HepG2 (cell line): Measurements from ENCODE around the gene NRSN2. TPM values are rescaled to one million over a fixed set of nuclear protein-coding genes. Genes with fewer than 3 reads are reported as not detected.

Experiments
- PAX8 ChIP-seq: sonication (generic); formaldehyde crosslinking; IDR thresholded peaks from 2 replicates; pipeline ENCODE4 v1.8.0; 2022; ENCODE audit warnings: mild to moderate bottlenecking, missing genetic modification reagents, borderline replicate concordance
- RERE ChIP-seq: IDR thresholded peaks from 2 replicates; pipeline ENCODE4 v1.6.1; 2016; ENCODE audit warnings: low read depth, missing genetic modification reagents, missing compliant biosample characterization
- SCMH1 ChIP-seq: sonication (generic); formaldehyde crosslinking; IDR thresholded peaks from 2 replicates; pipeline ENCODE4 v1.9.0; 2021; ENCODE audit warnings: missing genetic modification reagents, mild to moderate bottlenecking, borderline replicate concordance
- UBTF ChIP-seq: sonication (generic); formaldehyde crosslinking; IDR thresholded peaks from 2 replicates; pipeline ENCODE4 v1.4.0; 2020; ENCODE audit warnings: mild to moderate bottlenecking, missing genetic modification reagents
- YEATS4 ChIP-seq: sonication (generic); formaldehyde crosslinking; IDR thresholded peaks from 2 replicates; pipeline ENCODE4 v1.4.0; 2020; ENCODE audit warnings: missing genetic modification reagents, borderline replicate concordance
- ZHX2 ChIP-seq, 2 experiments: sonication (generic) in 1 of 2; formaldehyde crosslinking in 1 of 2; IDR thresholded peaks; 2 replicates each; pipeline versions ENCODE4 v1.6.1 to v1.9.0; 2014 to 2022; ENCODE audit warnings: antibody characterized with exemption in 1 of 2, borderline replicate concordance in 1 of 2, inconsistent platforms in 1 of 2, low read depth in 1 of 2, missing genetic modification reagents in 1 of 2
- ZNF263 ChIP-seq: sonication (generic); formaldehyde crosslinking; IDR thresholded peaks from 2 replicates; pipeline ENCODE4 v1.4.0; 2020; ENCODE audit warnings: missing genetic modification reagents
- ZNF432 ChIP-seq: sonication (generic); formaldehyde crosslinking; IDR thresholded peaks from 2 replicates; pipeline ENCODE4 v1.5.0; 2020; ENCODE audit warnings: missing genetic modification reagents, mild to moderate bottlenecking, borderline replicate concordance
- ZNF687 ChIP-seq: sonication (generic); formaldehyde crosslinking; IDR thresholded peaks from 2 replicates; pipeline ENCODE4 v1.5.1; 2020; ENCODE audit warnings: mild to moderate bottlenecking, missing genetic modification reagents, moderate library complexity
- ZSCAN25 ChIP-seq: sonication (generic); formaldehyde crosslinking; IDR thresholded peaks from 2 replicates; pipeline ENCODE4 v1.8.0; 2022; ENCODE audit warnings: mild to moderate bottlenecking, missing genetic modification reagents
- polyA plus RNA-seq, 8 experiments: library from polyadenylated mRNA; depleted of rRNA in 3 of 8; stranded (reverse) in 7 of 8; unstranded in 1 of 8; fragments of >200 nt; fragmentation: Illumina TruSeq in 4 of 8; extraction: Trizol in 4 of 8; gene quantifications; 2 replicates each; pipeline versions ENCODE4 v1.2.1 to v1.2.3, GENCODE V29; 2011 to 2016; ENCODE audit warnings: low read depth in 4 of 8, missing spikeins in 1 of 8, mixed read lengths in 1 of 8; ENCODE audit not compliant: insufficient read depth in 1 of 8
- total RNA-seq, 5 experiments: library from RNA; depleted of rRNA; stranded (reverse); fragments of >200 nt; fragmentation: Illumina TruSeq; extraction: Trizol; gene quantifications; 2 replicates each; pipeline ENCODE4 v1.2.3, GENCODE V29; 2016; ENCODE audit warnings: low read depth in 1 of 5

NRSN2 gene
- total and polyA plus RNA-seq, 2 of the 13 experiments (the other 11 are each of a cell fraction or from before 2014, with no cell fraction given), result 32.3 to 49.4 TPM

GRCh38 chr20:309306-309840 lies 37.5 kb upstream of the NRSN2 start (continued):
- TF ChIP-seq ZNF687 (CRISPR knock-in tag) (no peak), ZSCAN25 (CRISPR knock-in tag) (no peak; the same call in 1 of the 2 replicates), ZNF432 (no peak), PAX8 (CRISPR knock-in tag) (no peak), RERE (no peak), ZNF263 (CRISPR knock-in tag) (no peak), SCMH1 (CRISPR knock-in tag) (no peak), UBTF (CRISPR knock-in tag) (no peak), ZHX2 (IDR thresholded peaks at IDR 0.05; ENCODE audit: low read depth) (no peak), ZHX2 (CRISPR knock-in tag; IDR thresholded peaks at IDR 0.05; ENCODE audit: borderline replicate concordance) (no peak), YEATS4 (no peak; the same call in 1 of the 2 replicates)
